ENCODE results near the gene NAGLU. TPM values are rescaled to one million over a fixed set of nuclear protein-coding genes. Genes with fewer than 3 reads are reported as not detected.

The NAGLU gene
- total and polyA plus RNA-seq, 2 of the 13 experiments (the other 11 are each of a cell fraction or from before 2014, with no cell fraction given), result 28.2 to 40.1 TPM

DNA sequence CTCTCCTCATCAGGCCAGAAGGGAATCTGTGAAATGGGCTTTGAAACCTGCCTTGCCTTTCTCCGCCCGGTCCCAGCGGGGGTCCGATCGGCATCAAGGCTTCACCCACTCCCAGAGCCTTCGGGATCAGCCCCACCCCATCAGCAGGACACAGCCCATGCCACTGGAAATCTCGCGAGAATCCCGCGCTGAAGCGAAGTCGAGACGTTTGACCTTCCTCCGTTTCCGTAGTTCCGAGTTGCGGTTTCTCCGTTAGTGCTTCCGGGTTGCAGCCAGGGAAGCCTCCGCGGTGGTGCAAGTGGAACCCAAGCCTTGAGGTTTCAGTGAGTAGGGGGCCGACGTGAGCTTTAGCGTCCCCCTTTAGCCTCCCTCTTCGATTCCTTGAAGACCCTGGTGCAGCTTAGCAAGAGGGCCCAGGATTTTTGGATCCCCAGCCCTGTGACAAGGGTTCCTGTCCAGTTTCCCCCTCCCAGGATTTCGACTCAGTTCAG is 25.9 kb downstream of the NAGLU start, which contains the start of gene COASY (continued):
- TF ChIP-seq, protein P1, sequence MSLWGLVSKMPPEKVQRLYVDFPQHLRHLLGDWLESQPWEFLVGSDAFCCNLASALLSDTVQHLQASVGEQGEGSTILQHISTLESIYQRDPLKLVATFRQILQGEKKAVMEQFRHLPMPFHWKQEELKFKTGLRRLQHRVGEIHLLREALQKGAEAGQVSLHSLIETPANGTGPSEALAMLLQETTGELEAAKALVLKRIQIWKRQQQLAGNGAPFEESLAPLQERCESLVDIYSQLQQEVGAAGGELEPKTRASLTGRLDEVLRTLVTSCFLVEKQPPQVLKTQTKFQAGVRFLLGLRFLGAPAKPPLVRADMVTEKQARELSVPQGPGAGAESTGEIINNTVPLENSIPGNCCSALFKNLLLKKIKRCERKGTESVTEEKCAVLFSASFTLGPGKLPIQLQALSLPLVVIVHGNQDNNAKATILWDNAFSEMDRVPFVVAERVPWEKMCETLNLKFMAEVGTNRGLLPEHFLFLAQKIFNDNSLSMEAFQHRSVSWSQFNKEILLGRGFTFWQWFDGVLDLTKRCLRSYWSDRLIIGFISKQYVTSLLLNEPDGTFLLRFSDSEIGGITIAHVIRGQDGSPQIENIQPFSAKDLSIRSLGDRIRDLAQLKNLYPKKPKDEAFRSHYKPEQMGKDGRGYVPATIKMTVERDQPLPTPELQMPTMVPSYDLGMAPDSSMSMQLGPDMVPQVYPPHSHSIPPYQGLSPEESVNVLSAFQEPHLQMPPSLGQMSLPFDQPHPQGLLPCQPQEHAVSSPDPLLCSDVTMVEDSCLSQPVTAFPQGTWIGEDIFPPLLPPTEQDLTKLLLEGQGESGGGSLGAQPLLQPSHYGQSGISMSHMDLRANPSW (CRISPR knock-in tag; IDR thresholded peaks at IDR 0.05; ENCODE audit: borderline replicate concordance), result peak; percentile 73; the same call in 1 of the 2 replicates
- TF ChIP-seq GFI1 (CRISPR knock-in tag; IDR thresholded peaks at IDR 0.05; ENCODE audit: borderline replicate concordance) (no peak), ZC3H13 (CRISPR knock-in tag; IDR thresholded peaks at IDR 0.05) (peak; percentile 77), POLR2AphosphoS5 (IDR thresholded peaks at IDR 0.05; ENCODE audit: low read depth, low read length) (peak; percentile 92; the same call in 1 of the 2 replicates), SNAI1 (CRISPR knock-in tag; IDR thresholded peaks at IDR 0.05; ENCODE audit: borderline replicate concordance) (no peak), SMAD3 (CRISPR knock-in tag; IDR thresholded peaks at IDR 0.05) (peak; percentile 96), ZNF274 (CRISPR knock-in tag; IDR thresholded peaks at IDR 0.05) (0 out of 2 replicates have a peak, but pooled peaks have one; percentile 64), ZFP90 (CRISPR knock-in tag; IDR thresholded peaks at IDR 0.05; ENCODE audit: borderline replicate concordance) (peak; percentile 68), ZNF160 (CRISPR knock-in tag; IDR thresholded peaks at IDR 0.05) (peak; percentile 57; the same call in 1 of the 2 replicates), ISL2 (CRISPR knock-in tag; IDR thresholded peaks at IDR 0.05) (peak; percentile 84), NFE2 (CRISPR knock-in tag; IDR thresholded peaks at IDR 0.05) (no peak), GABPB1 (CRISPR knock-in tag; IDR thresholded peaks at IDR 0.05) (peak; percentile 98), RORA (CRISPR knock-in tag; IDR thresholded peaks at IDR 0.05) (no peak), JDP2 (CRISPR knock-in tag; IDR thresholded peaks at IDR 0.05; ENCODE audit: borderline replicate concordance) (no peak), PCBP2 (optimal IDR thresholded peaks at IDR 0.05; ENCODE audit: low read depth, low read length, poor library complexity, severe bottlenecking) (no peak), ZC3H4 (CRISPR knock-in tag; IDR thresholded peaks at IDR 0.05; ENCODE audit: borderline replicate concordance) (no peak), SAFB2 (CRISPR knock-in tag; IDR thresholded peaks at IDR 0.05; ENCODE audit: borderline replicate concordance, low read depth) (no peak; the same call in 1 of the 2 replicates), ZNF256 (CRISPR knock-in tag; conservative IDR thresholded peaks at IDR 0.05) (peak; percentile 76; the same call in 1 of the 2 replicates), BHLHE40 (IDR thresholded peaks at IDR 0.05; ENCODE audit: low read length) (no peak; the same call in 1 of the 2 replicates), KDM5A (IDR thresholded peaks at IDR 0.05; ENCODE audit: borderline replicate concordance, low read length) (peak; percentile 96), AGO2 (optimal IDR thresholded peaks at IDR 0.05; ENCODE audit: low read depth, low read length) (no peak)
- TF ChIP-seq, protein P2, sequence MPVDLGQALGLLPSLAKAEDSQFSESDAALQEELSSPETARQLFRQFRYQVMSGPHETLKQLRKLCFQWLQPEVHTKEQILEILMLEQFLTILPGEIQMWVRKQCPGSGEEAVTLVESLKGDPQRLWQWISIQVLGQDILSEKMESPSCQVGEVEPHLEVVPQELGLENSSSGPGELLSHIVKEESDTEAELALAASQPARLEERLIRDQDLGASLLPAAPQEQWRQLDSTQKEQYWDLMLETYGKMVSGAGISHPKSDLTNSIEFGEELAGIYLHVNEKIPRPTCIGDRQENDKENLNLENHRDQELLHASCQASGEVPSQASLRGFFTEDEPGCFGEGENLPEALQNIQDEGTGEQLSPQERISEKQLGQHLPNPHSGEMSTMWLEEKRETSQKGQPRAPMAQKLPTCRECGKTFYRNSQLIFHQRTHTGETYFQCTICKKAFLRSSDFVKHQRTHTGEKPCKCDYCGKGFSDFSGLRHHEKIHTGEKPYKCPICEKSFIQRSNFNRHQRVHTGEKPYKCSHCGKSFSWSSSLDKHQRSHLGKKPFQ (CRISPR knock-in tag; IDR thresholded peaks at IDR 0.05; ENCODE audit: insufficient replicate concordance), result peak; percentile 82
- TF ChIP-seq, protein P3, sequence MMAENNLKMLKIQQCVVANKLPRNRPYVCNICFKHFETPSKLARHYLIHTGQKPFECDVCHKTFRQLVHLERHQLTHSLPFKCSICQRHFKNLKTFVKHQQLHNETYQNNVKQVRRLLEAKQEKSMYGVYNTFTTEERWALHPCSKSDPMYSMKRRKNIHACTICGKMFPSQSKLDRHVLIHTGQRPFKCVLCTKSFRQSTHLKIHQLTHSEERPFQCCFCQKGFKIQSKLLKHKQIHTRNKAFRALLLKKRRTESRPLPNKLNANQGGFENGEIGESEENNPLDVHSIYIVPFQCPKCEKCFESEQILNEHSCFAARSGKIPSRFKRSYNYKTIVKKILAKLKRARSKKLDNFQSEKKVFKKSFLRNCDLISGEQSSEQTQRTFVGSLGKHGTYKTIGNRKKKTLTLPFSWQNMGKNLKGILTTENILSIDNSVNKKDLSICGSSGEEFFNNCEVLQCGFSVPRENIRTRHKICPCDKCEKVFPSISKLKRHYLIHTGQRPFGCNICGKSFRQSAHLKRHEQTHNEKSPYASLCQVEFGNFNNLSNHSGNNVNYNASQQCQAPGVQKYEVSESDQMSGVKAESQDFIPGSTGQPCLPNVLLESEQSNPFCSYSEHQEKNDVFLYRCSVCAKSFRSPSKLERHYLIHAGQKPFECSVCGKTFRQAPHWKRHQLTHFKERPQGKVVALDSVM (CRISPR knock-in tag; IDR thresholded peaks at IDR 0.05), result no peak
- TF ChIP-seq, protein P4, sequence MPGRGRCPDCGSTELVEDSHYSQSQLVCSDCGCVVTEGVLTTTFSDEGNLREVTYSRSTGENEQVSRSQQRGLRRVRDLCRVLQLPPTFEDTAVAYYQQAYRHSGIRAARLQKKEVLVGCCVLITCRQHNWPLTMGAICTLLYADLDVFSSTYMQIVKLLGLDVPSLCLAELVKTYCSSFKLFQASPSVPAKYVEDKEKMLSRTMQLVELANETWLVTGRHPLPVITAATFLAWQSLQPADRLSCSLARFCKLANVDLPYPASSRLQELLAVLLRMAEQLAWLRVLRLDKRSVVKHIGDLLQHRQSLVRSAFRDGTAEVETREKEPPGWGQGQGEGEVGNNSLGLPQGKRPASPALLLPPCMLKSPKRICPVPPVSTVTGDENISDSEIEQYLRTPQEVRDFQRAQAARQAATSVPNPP (CRISPR knock-in tag; IDR thresholded peaks at IDR 0.05), result no peak

All from HepG2 (cell line).